ENCODE results near the gene RELN. TPM values are rescaled to one million over a fixed set of nuclear protein-coding genes. Genes with fewer than 3 reads are reported as not detected.

RELN gene
- total and polyA plus RNA-seq, 2 of the 13 experiments (the other 11 are each of a cell fraction or from before 2014, with no cell fraction given): 315 to 332 TPM

DNA sequence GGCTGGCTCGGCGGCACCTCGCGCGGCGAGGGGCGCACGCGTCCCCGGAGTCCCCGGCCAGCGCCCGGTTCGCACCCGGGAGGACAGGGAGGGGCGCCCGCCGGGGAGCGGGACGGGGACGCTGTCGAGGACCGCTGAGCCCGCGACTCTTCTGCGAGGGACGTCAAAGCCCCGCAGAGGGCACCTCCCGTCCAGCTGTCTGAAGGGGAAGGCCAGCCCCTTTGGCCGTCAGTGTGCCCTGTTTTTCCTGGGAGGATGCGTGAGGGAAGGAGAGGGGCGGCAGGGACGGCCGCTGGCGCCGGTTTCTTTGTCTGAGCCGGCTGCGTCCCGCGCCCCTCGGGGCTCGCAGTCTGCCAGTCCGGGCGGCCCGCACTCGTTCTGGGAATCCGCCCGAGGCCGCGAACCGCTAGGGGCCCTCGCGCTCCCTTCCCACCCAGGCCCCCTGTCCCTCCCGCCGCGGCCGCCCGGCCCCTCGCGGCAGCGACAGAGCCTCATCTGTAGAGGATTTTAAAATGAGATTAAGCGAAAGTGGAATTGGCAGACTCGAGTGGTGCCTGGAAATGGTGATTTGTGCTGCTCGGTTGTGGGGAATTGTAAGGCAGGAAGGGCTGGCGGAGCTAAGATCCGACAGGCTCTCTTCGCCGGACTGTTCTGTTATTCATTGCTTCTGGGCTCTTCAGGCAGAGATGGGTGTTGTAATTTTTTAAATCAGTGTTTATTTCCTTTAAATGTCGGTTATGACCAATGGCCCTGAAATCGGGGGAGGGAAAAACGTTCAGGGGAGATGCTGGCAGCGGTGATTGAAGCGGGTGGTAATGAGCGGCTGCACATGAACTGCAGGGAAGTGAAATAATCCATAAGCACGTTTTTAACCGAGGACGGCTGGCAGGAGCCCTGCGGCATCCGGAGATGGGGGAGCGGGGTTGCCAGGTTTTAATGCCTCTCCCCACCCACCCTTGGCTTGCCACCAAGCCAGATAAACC is 618 bp upstream of the RELN start (continued):
- TF ChIP-seq, protein P1, sequence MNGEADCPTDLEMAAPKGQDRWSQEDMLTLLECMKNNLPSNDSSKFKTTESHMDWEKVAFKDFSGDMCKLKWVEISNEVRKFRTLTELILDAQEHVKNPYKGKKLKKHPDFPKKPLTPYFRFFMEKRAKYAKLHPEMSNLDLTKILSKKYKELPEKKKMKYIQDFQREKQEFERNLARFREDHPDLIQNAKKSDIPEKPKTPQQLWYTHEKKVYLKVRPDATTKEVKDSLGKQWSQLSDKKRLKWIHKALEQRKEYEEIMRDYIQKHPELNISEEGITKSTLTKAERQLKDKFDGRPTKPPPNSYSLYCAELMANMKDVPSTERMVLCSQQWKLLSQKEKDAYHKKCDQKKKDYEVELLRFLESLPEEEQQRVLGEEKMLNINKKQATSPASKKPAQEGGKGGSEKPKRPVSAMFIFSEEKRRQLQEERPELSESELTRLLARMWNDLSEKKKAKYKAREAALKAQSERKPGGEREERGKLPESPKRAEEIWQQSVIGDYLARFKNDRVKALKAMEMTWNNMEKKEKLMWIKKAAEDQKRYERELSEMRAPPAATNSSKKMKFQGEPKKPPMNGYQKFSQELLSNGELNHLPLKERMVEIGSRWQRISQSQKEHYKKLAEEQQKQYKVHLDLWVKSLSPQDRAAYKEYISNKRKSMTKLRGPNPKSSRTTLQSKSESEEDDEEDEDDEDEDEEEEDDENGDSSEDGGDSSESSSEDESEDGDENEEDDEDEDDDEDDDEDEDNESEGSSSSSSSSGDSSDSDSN (CRISPR knock-in tag; IDR thresholded peaks at IDR 0.05): peak; percentile 85
- peak; percentile 64; the same call in 1 of the 2 replicates for TF ChIP-seq RAD21 (CRISPR knock-in tag; IDR thresholded peaks at IDR 0.05)
- no peak for TF ChIP-seq ZBTB3 (CRISPR knock-in tag; IDR thresholded peaks at IDR 0.05; ENCODE audit: borderline replicate concordance, low read depth)
- TF ChIP-seq, protein P2, sequence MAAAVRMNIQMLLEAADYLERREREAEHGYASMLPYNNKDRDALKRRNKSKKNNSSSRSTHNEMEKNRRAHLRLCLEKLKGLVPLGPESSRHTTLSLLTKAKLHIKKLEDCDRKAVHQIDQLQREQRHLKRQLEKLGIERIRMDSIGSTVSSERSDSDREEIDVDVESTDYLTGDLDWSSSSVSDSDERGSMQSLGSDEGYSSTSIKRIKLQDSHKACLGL (CRISPR knock-in tag; IDR thresholded peaks at IDR 0.05): 0 out of 2 replicates have a peak, but pooled peaks have one; percentile 46
- TF ChIP-seq HNRNPK (IDR thresholded peaks at IDR 0.05; ENCODE audit: low read depth, low read length, poor library complexity, severe bottlenecking): peak; percentile 38
- TF ChIP-seq, protein P3, sequence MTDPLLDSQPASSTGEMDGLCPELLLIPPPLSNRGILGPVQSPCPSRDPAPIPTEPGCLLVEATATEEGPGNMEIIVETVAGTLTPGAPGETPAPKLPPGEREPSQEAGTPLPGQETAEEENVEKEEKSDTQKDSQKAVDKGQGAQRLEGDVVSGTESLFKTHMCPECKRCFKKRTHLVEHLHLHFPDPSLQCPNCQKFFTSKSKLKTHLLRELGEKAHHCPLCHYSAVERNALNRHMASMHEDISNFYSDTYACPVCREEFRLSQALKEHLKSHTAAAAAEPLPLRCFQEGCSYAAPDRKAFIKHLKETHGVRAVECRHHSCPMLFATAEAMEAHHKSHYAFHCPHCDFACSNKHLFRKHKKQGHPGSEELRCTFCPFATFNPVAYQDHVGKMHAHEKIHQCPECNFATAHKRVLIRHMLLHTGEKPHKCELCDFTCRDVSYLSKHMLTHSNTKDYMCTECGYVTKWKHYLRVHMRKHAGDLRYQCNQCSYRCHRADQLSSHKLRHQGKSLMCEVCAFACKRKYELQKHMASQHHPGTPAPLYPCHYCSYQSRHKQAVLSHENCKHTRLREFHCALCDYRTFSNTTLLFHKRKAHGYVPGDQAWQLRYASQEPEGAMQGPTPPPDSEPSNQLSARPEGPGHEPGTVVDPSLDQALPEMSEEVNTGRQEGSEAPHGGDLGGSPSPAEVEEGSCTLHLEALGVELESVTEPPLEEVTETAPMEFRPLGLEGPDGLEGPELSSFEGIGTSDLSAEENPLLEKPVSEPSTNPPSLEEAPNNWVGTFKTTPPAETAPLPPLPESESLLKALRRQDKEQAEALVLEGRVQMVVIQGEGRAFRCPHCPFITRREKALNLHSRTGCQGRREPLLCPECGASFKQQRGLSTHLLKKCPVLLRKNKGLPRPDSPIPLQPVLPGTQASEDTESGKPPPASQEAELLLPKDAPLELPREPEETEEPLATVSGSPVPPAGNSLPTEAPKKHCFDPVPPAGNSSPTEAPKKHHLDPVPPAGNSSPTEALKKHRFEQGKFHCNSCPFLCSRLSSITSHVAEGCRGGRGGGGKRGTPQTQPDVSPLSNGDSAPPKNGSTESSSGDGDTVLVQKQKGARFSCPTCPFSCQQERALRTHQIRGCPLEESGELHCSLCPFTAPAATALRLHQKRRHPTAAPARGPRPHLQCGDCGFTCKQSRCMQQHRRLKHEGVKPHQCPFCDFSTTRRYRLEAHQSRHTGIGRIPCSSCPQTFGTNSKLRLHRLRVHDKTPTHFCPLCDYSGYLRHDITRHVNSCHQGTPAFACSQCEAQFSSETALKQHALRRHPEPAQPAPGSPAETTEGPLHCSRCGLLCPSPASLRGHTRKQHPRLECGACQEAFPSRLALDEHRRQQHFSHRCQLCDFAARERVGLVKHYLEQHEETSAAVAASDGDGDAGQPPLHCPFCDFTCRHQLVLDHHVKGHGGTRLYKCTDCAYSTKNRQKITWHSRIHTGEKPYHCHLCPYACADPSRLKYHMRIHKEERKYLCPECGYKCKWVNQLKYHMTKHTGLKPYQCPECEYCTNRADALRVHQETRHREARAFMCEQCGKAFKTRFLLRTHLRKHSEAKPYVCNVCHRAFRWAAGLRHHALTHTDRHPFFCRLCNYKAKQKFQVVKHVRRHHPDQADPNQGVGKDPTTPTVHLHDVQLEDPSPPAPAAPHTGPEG (CRISPR knock-in tag; IDR thresholded peaks at IDR 0.05): peak; percentile 79; the same call in 1 of the 2 replicates
- no peak for TF ChIP-seq THYN1 (CRISPR knock-in tag; IDR thresholded peaks at IDR 0.05; ENCODE audit: borderline replicate concordance, low read depth)
- peak; percentile 68 for TF ChIP-seq KMT2B (CRISPR knock-in tag; IDR thresholded peaks at IDR 0.05)
- no peak for TF ChIP-seq SOX5 (CRISPR knock-in tag; IDR thresholded peaks at IDR 0.05; ENCODE audit: borderline replicate concordance)
- TF ChIP-seq, protein P4, sequence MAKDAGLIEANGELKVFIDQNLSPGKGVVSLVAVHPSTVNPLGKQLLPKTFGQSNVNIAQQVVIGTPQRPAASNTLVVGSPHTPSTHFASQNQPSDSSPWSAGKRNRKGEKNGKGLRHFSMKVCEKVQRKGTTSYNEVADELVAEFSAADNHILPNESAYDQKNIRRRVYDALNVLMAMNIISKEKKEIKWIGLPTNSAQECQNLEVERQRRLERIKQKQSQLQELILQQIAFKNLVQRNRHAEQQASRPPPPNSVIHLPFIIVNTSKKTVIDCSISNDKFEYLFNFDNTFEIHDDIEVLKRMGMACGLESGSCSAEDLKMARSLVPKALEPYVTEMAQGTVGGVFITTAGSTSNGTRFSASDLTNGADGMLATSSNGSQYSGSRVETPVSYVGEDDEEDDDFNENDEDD (CRISPR knock-in tag; IDR thresholded peaks at IDR 0.05; ENCODE audit: borderline replicate concordance): peak; percentile 25; the same call in 1 of the 2 replicates
- TF ChIP-seq ZNF264 (CRISPR knock-in tag; IDR thresholded peaks at IDR 0.05): peak; percentile 39; the same call in 1 of the 2 replicates
- TF ChIP-seq ZNF567 (CRISPR knock-in tag; IDR thresholded peaks at IDR 0.05; ENCODE audit: borderline replicate concordance): no peak
- TF ChIP-seq ZNF256 (CRISPR knock-in tag; conservative IDR thresholded peaks at IDR 0.05): no peak
- TF ChIP-seq ZNF44 (CRISPR knock-in tag; IDR thresholded peaks at IDR 0.05): no peak
- TF ChIP-seq STAT5B (CRISPR knock-in tag; IDR thresholded peaks at IDR 0.05): no peak
- TF ChIP-seq ZNF382 (CRISPR knock-in tag; IDR thresholded peaks at IDR 0.05; ENCODE audit: borderline replicate concordance): no peak
- peak; percentile 17; the same call in 1 of the 2 replicates for TF ChIP-seq RXRB (CRISPR knock-in tag; IDR thresholded peaks at IDR 0.05; ENCODE audit: borderline replicate concordance)
- TF ChIP-seq NFKB2 (CRISPR knock-in tag; IDR thresholded peaks at IDR 0.05; ENCODE audit: borderline replicate concordance): no peak
